Prostate gland (tissue), 2 donors: Measurements from ENCODE around the gene CHRD. TPM values are rescaled to one million over a fixed set of nuclear protein-coding genes. Genes with fewer than 3 reads are reported as not detected.

Experiments
- DNase-seq: peaks from one replicate; pipeline ENCODE4 v3.0.0-alpha.2; 2019; ENCODE audit warnings: low spot score
- H3K27ac ChIP-seq, 2 donors: fragments of 200-600 bp; sonication (generic); 2 replicates each; pipeline ENCODE4 v1.5.1; 2017 to 2019
- H3K27me3 ChIP-seq: fragments of 200-600 bp; sonication (generic); replicated peaks from 2 replicates; pipeline ENCODE4 v1.5.1; 2019; ENCODE audit not compliant: insufficient read depth
- H3K36me3 ChIP-seq, 2 donors: fragments of 200-600 bp; sonication (generic); 1 replicate in 1 of 2; 2 replicates in 1 of 2; pipeline versions ENCODE4 v1.5.1 to v1.8.1; 2017 to 2019
- H3K4me1 ChIP-seq: fragments of 200-600 bp; sonication (generic); replicated peaks from 2 replicates; pipeline ENCODE4 v1.5.1; 2019
- H3K4me3 ChIP-seq, 2 donors: fragments of 200-600 bp; sonication (generic); 2 replicates each; pipeline ENCODE4 v1.5.1; 2017 to 2019
- H3K9me3 ChIP-seq: fragments of 200-600 bp; sonication (generic); 2 replicates; pipeline ENCODE4 v1.5.1; 2017
- CTCF ChIP-seq, 4 experiments: fragments of 200-600 bp in 2 of 4; fragments of 450-650 bp in 2 of 4; sonication (generic) in 2 of 4; IDR thresholded peaks; 1 replicate in 3 of 4; 2 replicates in 1 of 4; pipeline ENCODE4 v1.5.1; 2016 to 2019; ENCODE audit warnings: antibody characterized with exemption in 4 of 4, mild to moderate bottlenecking in 2 of 4, moderate library complexity in 2 of 4
- POLR2A ChIP-seq: fragments of 450-650 bp; IDR thresholded peaks from one replicate; pipeline ENCODE4 v1.6.1; 2016; ENCODE audit warnings: antibody characterized with exemption, mild to moderate bottlenecking
- POLR2AphosphoS5 ChIP-seq: sonication (generic); formaldehyde crosslinking; IDR thresholded peaks from one replicate; pipeline ENCODE4 v1.6.1; 2017; ENCODE audit warnings: antibody characterized with exemption
- WGBS: methylation state at CpG from one replicate; pipeline ENCODE4 v1.1.5; 2018; 5-methylcytosine and 5-hydroxymethylcytosine counted together
- intact Hi-C: fragments of 100-400 bp; cut with DNase I; formaldehyde crosslinking; loops from one replicate; pipeline ENCODE4 v1.14.2; 2022
- total RNA-seq, 2 donors: library from RNA; depleted of rRNA; stranded (reverse); fragments of >200 nt; gene quantifications; one replicate each; pipeline ENCODE4 v1.1.0, GENCODE V29; 2016

The CHRD gene
- total RNA-seq, 2 donors from 2014 or later, result 2.5 to 8.0 TPM

GRCh38 chr3:184383033-184383740 is 3.3 kb downstream of the CHRD start:
- no peaks in the 10 kb centered on the region for H3K36me3 ChIP-seq
- H3K27ac ChIP-seq, result no peak overlapping the region
- no peaks in the 10 kb centered on the region for H3K4me1 ChIP-seq
- no peak for DNase-seq
- H3K4me3 ChIP-seq, result no peak overlapping the region
- intact Hi-C loops, result no loop called here
- H3K27me3 ChIP-seq, result no peaks in the 10 kb centered on the region
- no peaks in the 10 kb centered on the region for H3K9me3 ChIP-seq
- TF ChIP-seq POLR2A (no peak), CTCF (IDR thresholded peaks at IDR 0.05) (no peak), POLR2AphosphoS5 (no peak)
- 96% methylated on average over 15 of the region's 15 CpGs for WGBS

GRCh38 chr3:184384342-184384741 is 4.5 kb downstream of the CHRD start:
- no peak for TF ChIP-seq POLR2A
- no peak for TF ChIP-seq CTCF (IDR thresholded peaks at IDR 0.05)
- no peak for TF ChIP-seq POLR2AphosphoS5
- intact Hi-C loops, result no loop called here
- H3K4me3 ChIP-seq, result no peak overlapping the region
- no peak overlapping the region for H3K27ac ChIP-seq
- no peaks in the 10 kb centered on the region for H3K27me3 ChIP-seq
- no peaks in the 10 kb centered on the region for H3K4me1 ChIP-seq
- DNase-seq, result no peak
- 89% methylated on average over 9 of the region's 9 CpGs for WGBS
- H3K9me3 ChIP-seq, result no peaks in the 10 kb centered on the region
- H3K36me3 ChIP-seq, result no peaks in the 10 kb centered on the region

GRCh38 chr3:184384856-184385422 is 5.1 kb downstream of the CHRD start:
- TF ChIP-seq POLR2AphosphoS5 (no peak), POLR2A (no peak), CTCF (IDR thresholded peaks at IDR 0.05) (no peak)
- intact Hi-C loops, result no loop called here
- Histone ChIP-seq H3K36me3 (no peaks in the 10 kb centered on the region), H3K27me3 (no peaks in the 10 kb centered on the region), H3K4me3 (no peak overlapping the region), H3K27ac (no peak overlapping the region), H3K4me1 (no peaks in the 10 kb centered on the region), H3K9me3 (no peaks in the 10 kb centered on the region)
- WGBS, result 97% methylated on average over 8 of the region's 8 CpGs
- no peak for DNase-seq

- intact Hi-C loops, result no loop called here
- WGBS, result 71% methylated on average over 10 of the region's 37 CpGs
- DNase-seq, result no peak
- H3K36me3 ChIP-seq, result no peaks in the 10 kb centered on the region
- no peak overlapping the region for H3K27ac ChIP-seq
- H3K4me3 ChIP-seq, result no peak overlapping the region
- no peaks in the 10 kb centered on the region for H3K9me3 ChIP-seq
- no peaks in the 10 kb centered on the region for H3K4me1 ChIP-seq
- no peaks in the 10 kb centered on the region for H3K27me3 ChIP-seq
- no peak for TF ChIP-seq CTCF (IDR thresholded peaks at IDR 0.05)
- TF ChIP-seq POLR2AphosphoS5, result no peak
- TF ChIP-seq POLR2A, result no peak
Measured at GRCh38 chr3:184386047-184386806, 6.4 kb downstream of the CHRD start.
